ENCODE data around the gene CD37. TPM values are rescaled to one million over a fixed set of nuclear protein-coding genes. Genes with fewer than 3 reads are reported as not detected.

The CD37 gene
- total and polyA plus RNA-seq, 2 donors (not counting 1 experiment from before 2014, with no cell fraction given) = 1,998 to 2,188 TPM

DNA sequence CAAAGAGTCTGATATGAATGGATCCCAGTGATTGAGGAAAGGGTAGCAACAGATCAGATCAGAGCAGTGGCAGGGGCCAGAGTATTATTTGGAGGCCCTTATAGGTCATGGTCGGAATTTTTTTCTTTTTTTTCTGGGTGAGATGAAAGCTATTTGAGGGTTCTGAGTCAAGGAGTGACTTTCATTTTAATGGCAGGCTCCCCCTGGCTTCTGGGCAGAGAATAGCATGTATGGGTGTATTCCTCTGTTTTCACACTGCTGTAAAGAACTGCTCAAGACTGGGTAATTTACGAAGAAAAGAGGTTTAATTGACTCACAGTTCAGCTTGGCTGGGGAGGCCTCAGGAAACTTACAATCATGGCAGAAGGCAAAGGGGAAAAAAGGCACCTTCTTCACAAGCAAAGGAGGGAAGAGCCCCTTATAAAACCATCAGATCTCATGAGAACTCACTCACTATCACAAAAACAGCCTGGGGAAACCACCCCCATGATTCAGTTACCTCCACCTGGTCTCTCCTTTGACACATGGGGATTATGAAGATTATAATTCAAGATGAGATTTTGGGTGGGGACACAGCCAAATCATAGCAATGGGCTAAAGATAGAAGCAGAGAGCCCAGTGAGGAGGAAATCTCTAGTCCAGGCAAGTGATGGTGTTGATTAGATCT is 7.2 kb upstream of the CD37 start:
- H3K4me1 ChIP-seq (ENCODE audit: control insufficient read depth in 2 of 2, insufficient read depth in 2 of 2, low read length in 2 of 2) = peaks cover 92 to 94% of the 10 kb centered on the region in 2 donors
- ChIA-PET POLR2A (interaction anchor here (0.6 to 4.6 kb wide), 5 partner anchors 10 to 115 kb away, joined by 3 to 72 read pairs (median 3); no protein-coding TSS in a partner anchor), CTCF (interaction anchor here (0.7 to 7.7 kb wide), 9 partner anchors 9 to 63 kb away, joined by 3 to 51 read pairs (median 7); no protein-coding TSS in a partner anchor)
- DNase-seq = peak; percentile 69
- no CpG with 5 or more reads among the region's 2 CpGs for WGBS (ENCODE audit: insufficient coverage)
- Mint-ChIP-seq H3K27ac (peak overlapping the region; percentile 99), H3K4me3 (peak overlapping the region; percentile 75), H3K9me3 (ENCODE audit: insufficient read depth) (no peaks in the 10 kb centered on the region), H3K4me1 (peaks cover 83% of the 10 kb centered on the region), H3K27me3 (no peaks in the 10 kb centered on the region)
- intact Hi-C loops (cut with micrococcal nuclease) = loop anchor here (5.0 kb wide), 1 partner anchor 34 kb away; the partner anchor contains the start of genes DKKL1 and TEAD2
- H3K9ac ChIP-seq (ENCODE audit: low read length) = peak overlapping the region; percentile 47
- peak overlapping the region; percentile 69 to 93 for H3K27ac ChIP-seq (ENCODE audit: low read length in 2 of 2)
- H3K27me3 ChIP-seq (replicated peaks in 1 of 4; ENCODE audit: control extremely low read depth in 1 of 4, control insufficient read depth in 3 of 4, insufficient read depth in 4 of 4, low read length in 3 of 4) = no peaks in the 10 kb centered on the region
- H3K4me2 ChIP-seq (replicated peaks; ENCODE audit: low read depth, low read length, poor library complexity, severe bottlenecking) = peak overlapping the region; percentile 66
- TF ChIP-seq EZH2 (IDR thresholded peaks at IDR 0.05; ENCODE audit: borderline replicate concordance, insufficient read depth, low read depth, low read length, poor library complexity, severe bottlenecking) = no peak
- TF ChIP-seq, protein P1, sequence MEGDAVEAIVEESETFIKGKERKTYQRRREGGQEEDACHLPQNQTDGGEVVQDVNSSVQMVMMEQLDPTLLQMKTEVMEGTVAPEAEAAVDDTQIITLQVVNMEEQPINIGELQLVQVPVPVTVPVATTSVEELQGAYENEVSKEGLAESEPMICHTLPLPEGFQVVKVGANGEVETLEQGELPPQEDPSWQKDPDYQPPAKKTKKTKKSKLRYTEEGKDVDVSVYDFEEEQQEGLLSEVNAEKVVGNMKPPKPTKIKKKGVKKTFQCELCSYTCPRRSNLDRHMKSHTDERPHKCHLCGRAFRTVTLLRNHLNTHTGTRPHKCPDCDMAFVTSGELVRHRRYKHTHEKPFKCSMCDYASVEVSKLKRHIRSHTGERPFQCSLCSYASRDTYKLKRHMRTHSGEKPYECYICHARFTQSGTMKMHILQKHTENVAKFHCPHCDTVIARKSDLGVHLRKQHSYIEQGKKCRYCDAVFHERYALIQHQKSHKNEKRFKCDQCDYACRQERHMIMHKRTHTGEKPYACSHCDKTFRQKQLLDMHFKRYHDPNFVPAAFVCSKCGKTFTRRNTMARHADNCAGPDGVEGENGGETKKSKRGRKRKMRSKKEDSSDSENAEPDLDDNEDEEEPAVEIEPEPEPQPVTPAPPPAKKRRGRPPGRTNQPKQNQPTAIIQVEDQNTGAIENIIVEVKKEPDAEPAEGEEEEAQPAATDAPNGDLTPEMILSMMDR (IDR thresholded peaks at IDR 0.05) = peak; percentile 72
- ATAC-seq (ENCODE audit: low read depth) = peak; percentile 15
- peak overlapping the region in 2 of 5 experiments; percentile 21 to 41 for H3K4me3 ChIP-seq (ENCODE audit: control extremely low read depth in 1 of 5, extremely low read depth in 1 of 5, insufficient read depth in 1 of 5, low read depth in 2 of 5, low read length in 4 of 5)
- peaks cover under 1 to 21% (median 2%) of the 10 kb centered on the region in 3 donors for H3K9me3 ChIP-seq (ENCODE audit: control extremely low read depth in 1 of 3, control insufficient read depth in 2 of 3, insufficient read depth in 1 of 3, low read length in 2 of 3)
- peak overlapping the region; percentile 34 for H2AFZ ChIP-seq (ENCODE audit: insufficient read depth, low read depth, low read length, poor library complexity, severe bottlenecking)
- peaks cover 0 to 9% of the 10 kb centered on the region in 2 experiments for H3K36me3 ChIP-seq (replicated peaks in 1 of 2; ENCODE audit: control extremely low read depth in 1 of 2, control insufficient read depth in 1 of 2, extremely low read depth in 1 of 2, insufficient read depth in 2 of 2, low read length in 1 of 2)
- H4K20me1 ChIP-seq (ENCODE audit: control insufficient read depth, insufficient read depth, low read length, poor library complexity, severe bottlenecking) = no peaks in the 10 kb centered on the region
- H3K79me2 ChIP-seq (ENCODE audit: control insufficient read depth, insufficient read depth, low read length) = peaks cover 56% of the 10 kb centered on the region

DNA sequence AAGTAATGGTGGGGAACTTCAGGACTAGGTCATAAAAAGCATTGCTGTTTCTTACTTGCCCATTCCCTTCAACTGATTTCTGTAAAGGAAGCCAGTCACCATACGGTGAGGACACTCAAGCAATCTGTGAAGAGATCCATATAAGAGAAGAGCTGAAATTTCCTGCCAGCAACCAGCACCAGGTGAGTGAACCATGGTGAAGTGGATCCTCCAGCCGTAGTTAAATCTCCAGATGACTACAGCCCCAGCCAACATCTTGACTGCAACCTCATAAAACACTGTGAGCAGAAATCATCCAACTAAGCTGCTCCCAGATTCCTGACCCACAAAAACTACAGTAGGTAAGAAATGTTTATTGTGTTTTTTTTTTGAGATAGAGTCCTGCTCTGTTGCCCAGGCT is 6.5 kb upstream of the CD37 start:
- Mint-ChIP-seq H3K4me1 (peaks cover 85% of the 10 kb centered on the region), H3K27me3 (no peaks in the 10 kb centered on the region), H3K9me3 (ENCODE audit: insufficient read depth) (no peaks in the 10 kb centered on the region), H3K4me3 (peak overlapping the region; percentile 75), H3K27ac (peak overlapping the region; percentile 99)
- Histone ChIP-seq H4K20me1 (ENCODE audit: control insufficient read depth, insufficient read depth, low read length, poor library complexity, severe bottlenecking) (no peaks in the 10 kb centered on the region), H2AFZ (ENCODE audit: insufficient read depth, low read depth, low read length, poor library complexity, severe bottlenecking) (no peak overlapping the region), H3K4me1 (ENCODE audit: control insufficient read depth in 2 of 2, insufficient read depth in 2 of 2, low read length in 2 of 2) (peaks cover 95 to 99% of the 10 kb centered on the region in 2 donors), H3K27me3 (replicated peaks in 1 of 4; ENCODE audit: control extremely low read depth in 1 of 4, control insufficient read depth in 3 of 4, insufficient read depth in 4 of 4, low read length in 3 of 4) (no peaks in the 10 kb centered on the region), H3K9me3 (ENCODE audit: control extremely low read depth in 1 of 3, control insufficient read depth in 2 of 3, insufficient read depth in 1 of 3, low read length in 2 of 3) (peaks cover 0 to 19% (median 0%) of the 10 kb centered on the region in 3 donors), H3K4me3 (ENCODE audit: control extremely low read depth in 1 of 5, extremely low read depth in 1 of 5, insufficient read depth in 1 of 5, low read depth in 2 of 5, low read length in 4 of 5) (peak overlapping the region in 4 of 5 experiments; percentile 2 to 41 (median 24)), H3K27ac (ENCODE audit: low read length in 2 of 2) (peak overlapping the region; percentile 69 to 93), H3K9ac (ENCODE audit: low read length) (peak overlapping the region; percentile 47), H3K4me2 (replicated peaks; ENCODE audit: low read depth, low read length, poor library complexity, severe bottlenecking) (peak overlapping the region; percentile 66), H3K79me2 (ENCODE audit: control insufficient read depth, insufficient read depth, low read length) (peaks cover 56% of the 10 kb centered on the region), H3K36me3 (replicated peaks in 1 of 2; ENCODE audit: control extremely low read depth in 1 of 2, control insufficient read depth in 1 of 2, extremely low read depth in 1 of 2, insufficient read depth in 2 of 2, low read length in 1 of 2) (peaks cover 0 to 9% of the 10 kb centered on the region in 2 experiments)
- intact Hi-C loops (cut with micrococcal nuclease) = loop anchor here (5.0 kb wide), 1 partner anchor 34 kb away; the partner anchor contains the start of genes DKKL1 and TEAD2
- POLR2A ChIA-PET = interaction anchor here (0.6 to 4.6 kb wide), 3 partner anchors 10 to 22 kb away, joined by 3 to 72 read pairs (median 9); no protein-coding TSS in a partner anchor
- DNase-seq = no peak
- TF ChIP-seq EZH2 (IDR thresholded peaks at IDR 0.05; ENCODE audit: borderline replicate concordance, insufficient read depth, low read depth, low read length, poor library complexity, severe bottlenecking) = no peak
- TF ChIP-seq, protein P1 (IDR thresholded peaks at IDR 0.05) = no peak
- no peak for ATAC-seq (ENCODE audit: low read depth)
- WGBS (ENCODE audit: insufficient coverage) = 30% methylated on average over 2 of the region's 2 CpGs
- CTCF ChIA-PET = interaction anchor here (1.1 to 7.7 kb wide), 8 partner anchors 12 to 140 kb away, joined by 3 to 51 read pairs (median 6); no protein-coding TSS in a partner anchor
